Caco-2 (cell line): ENCODE results near the gene CLSTN2. TPM values are rescaled to one million over a fixed set of nuclear protein-coding genes. Genes with fewer than 3 reads are reported as not detected.

Experiments used
- BruUV-seq: library from RNA; stranded (reverse); fragments of 400-500 nt; replicated peaks from 2 replicates; lab custom pipeline; 2021; lab: Mats Ljungman, UMichigan
- CTCF ChIA-PET: fragments of 300-600 bp; sonication (Branson Sonifier 250); formaldehyde crosslinking; loops from one replicate; lab custom pipeline; 2022; ENCODE audit warnings: antibody characterized with exemption; lab: Charles Lee
- POLR2A ChIA-PET: fragments of 300-600 bp; sonication (Branson Sonifier 250); formaldehyde crosslinking; loops from one replicate; lab custom pipeline; 2022; ENCODE audit warnings: antibody characterized with exemption; lab: Charles Lee
- DNase-seq, 2 experiments: peaks; one replicate each; pipeline versions ENCODE4 v3.0.0 to v3.0.0-alpha.2; 2020 to 2022
- H3K27me3 ChIP-seq: replicated peaks from 2 replicates; pipeline ENCODE4 v1.6.0; 2011; ENCODE audit warnings: low read length; ENCODE audit not compliant: control insufficient read depth, insufficient read depth
- H3K36me3 ChIP-seq: 2 replicates; pipeline ENCODE4 v1.5.1; 2011; ENCODE audit warnings: low read length; ENCODE audit not compliant: control insufficient read depth, insufficient read depth
- H3K4me1 ChIP-seq: fragments of 250-450 bp; sonication (Bioruptor Pico); 2 replicates; pipeline ENCODE4 v1.5.1; 2020; ENCODE audit warnings: mild to moderate bottlenecking
- H3K4me3 ChIP-seq: 2 replicates; pipeline ENCODE4 v1.5.1; 2011; ENCODE audit warnings: low read depth, mild to moderate bottlenecking, control low read depth, low read length
- H3K9me3 ChIP-seq: fragments of 250-450 bp; sonication (Bioruptor Pico); 2 replicates; pipeline ENCODE4 v1.5.1; 2020; ENCODE audit warnings: mild to moderate bottlenecking, moderate library complexity
- H3K27ac Mint-ChIP-seq: one replicate; pipeline ENCODE4 v1.8.0; 2022; ENCODE audit warnings: mixed read lengths; ENCODE audit not compliant: unreplicated experiment
- H3K27me3 Mint-ChIP-seq: one replicate; pipeline ENCODE4 v1.8.0; 2022; ENCODE audit warnings: mixed read lengths; ENCODE audit not compliant: insufficient read depth, unreplicated experiment
- H3K36me3 Mint-ChIP-seq: one replicate; pipeline ENCODE4 v1.8.0; 2022; ENCODE audit warnings: mild to moderate bottlenecking, mixed read lengths; ENCODE audit not compliant: insufficient read depth, unreplicated experiment
- H3K4me1 Mint-ChIP-seq: one replicate; pipeline ENCODE4 v1.8.0; 2022; ENCODE audit warnings: low read depth, mixed read lengths; ENCODE audit not compliant: unreplicated experiment
- H3K4me3 Mint-ChIP-seq: one replicate; pipeline ENCODE4 v1.8.0; 2022; ENCODE audit warnings: mild to moderate bottlenecking, moderate library complexity, mixed read lengths; ENCODE audit not compliant: unreplicated experiment
- H3K9me3 Mint-ChIP-seq: one replicate; pipeline ENCODE4 v1.8.0; 2022; ENCODE audit warnings: mixed read lengths; ENCODE audit not compliant: unreplicated experiment
- CTCF ChIP-seq, 2 experiments: fragments of 200-600 bp in 1 of 2; IDR thresholded peaks; 1 replicate in 1 of 2; 2 replicates in 1 of 2; pipeline versions ENCODE4 v1.5.1 to v1.8.0; 2011 to 2022; ENCODE audit warnings: antibody characterized with exemption in 1 of 2, control low read depth in 1 of 2, inconsistent platforms in 1 of 2, low read depth in 1 of 2, low read length in 1 of 2, mild to moderate bottlenecking in 1 of 2, moderate library complexity in 1 of 2; ENCODE audit not compliant: insufficient read depth in 1 of 2, severe bottlenecking in 1 of 2, unreplicated experiment in 1 of 2
- intact Hi-C: fragments of 100-400 bp; cut with micrococcal nuclease; formaldehyde crosslinking; loops from one replicate; pipeline ENCODE4 v1.10.0; 2022; ENCODE audit not compliant: unreplicated experiment
- total RNA-seq: library from RNA; stranded (reverse); gene quantifications from 2 replicates; pipeline ENCODE4 v1.2.3, GENCODE V29; 2022

CLSTN2 gene
- total RNA-seq, 1 experiment from 2014 or later: 26.1 TPM

GRCh38 chr3:140343211-140344081 lies 408.5 kb downstream of the CLSTN2 start:
- ChIA-PET CTCF (no interaction called here), POLR2A (no interaction called here)
- no peaks in the 10 kb centered on the region for H3K36me3 ChIP-seq
- Mint-ChIP-seq H3K4me1 (no peaks in the 10 kb centered on the region), H3K4me3 (no peak overlapping the region), H3K36me3 (no peaks in the 10 kb centered on the region), H3K27me3 (peaks cover 6% of the 10 kb centered on the region), H3K27ac (no peak overlapping the region), H3K9me3 (no peaks in the 10 kb centered on the region)
- H3K4me3 ChIP-seq: no peak overlapping the region
- BruUV-seq: no TSS peak
- no peak for TF ChIP-seq CTCF (IDR thresholded peaks at IDR 0.05; ENCODE audit: insufficient read depth in 1 of 2, low read depth in 1 of 2, low read length in 1 of 2, severe bottlenecking in 1 of 2, unreplicated experiment in 1 of 2)
- no peaks in the 10 kb centered on the region for H3K27me3 ChIP-seq
- no peak for DNase-seq
- intact Hi-C loops: no loop called here
- no peaks in the 10 kb centered on the region for H3K9me3 ChIP-seq
- H3K4me1 ChIP-seq: no peaks in the 10 kb centered on the region

DNA sequence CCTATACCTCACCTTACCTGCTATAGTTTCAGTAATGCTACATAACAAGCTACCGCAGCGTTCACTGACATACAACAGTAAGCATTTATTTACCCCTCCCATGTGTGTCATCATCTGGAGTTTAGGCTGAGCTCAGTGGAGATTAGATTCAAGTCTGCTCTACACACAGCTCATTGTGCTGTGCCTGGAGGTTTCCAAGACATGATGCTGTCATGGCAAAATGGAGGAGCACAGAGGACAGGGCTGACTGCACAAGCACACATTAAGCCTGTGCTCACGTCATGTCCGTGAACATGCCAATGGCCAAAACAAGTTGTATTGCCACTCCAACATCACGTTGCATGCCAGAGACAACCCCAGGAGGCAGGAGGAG lies 409.1 kb downstream of the CLSTN2 start:
- no peak for DNase-seq
- intact Hi-C loops: no loop called here
- H3K4me1 Mint-ChIP-seq: no peaks in the 10 kb centered on the region
- Histone ChIP-seq H3K27me3 (no peaks in the 10 kb centered on the region), H3K36me3 (no peaks in the 10 kb centered on the region), H3K4me3 (no peak overlapping the region), H3K4me1 (no peaks in the 10 kb centered on the region), H3K9me3 (no peaks in the 10 kb centered on the region)
- H3K4me3 Mint-ChIP-seq: no peak overlapping the region
- TF ChIP-seq CTCF (IDR thresholded peaks at IDR 0.05; ENCODE audit: insufficient read depth in 1 of 2, low read depth in 1 of 2, low read length in 1 of 2, severe bottlenecking in 1 of 2, unreplicated experiment in 1 of 2): no peak
- H3K27ac Mint-ChIP-seq: no peak overlapping the region
- POLR2A ChIA-PET: no interaction called here
- CTCF ChIA-PET: no interaction called here
- peaks cover 6% of the 10 kb centered on the region for H3K27me3 Mint-ChIP-seq
- no peaks in the 10 kb centered on the region for H3K9me3 Mint-ChIP-seq
- no peaks in the 10 kb centered on the region for H3K36me3 Mint-ChIP-seq
- BruUV-seq: no TSS peak

DNA sequence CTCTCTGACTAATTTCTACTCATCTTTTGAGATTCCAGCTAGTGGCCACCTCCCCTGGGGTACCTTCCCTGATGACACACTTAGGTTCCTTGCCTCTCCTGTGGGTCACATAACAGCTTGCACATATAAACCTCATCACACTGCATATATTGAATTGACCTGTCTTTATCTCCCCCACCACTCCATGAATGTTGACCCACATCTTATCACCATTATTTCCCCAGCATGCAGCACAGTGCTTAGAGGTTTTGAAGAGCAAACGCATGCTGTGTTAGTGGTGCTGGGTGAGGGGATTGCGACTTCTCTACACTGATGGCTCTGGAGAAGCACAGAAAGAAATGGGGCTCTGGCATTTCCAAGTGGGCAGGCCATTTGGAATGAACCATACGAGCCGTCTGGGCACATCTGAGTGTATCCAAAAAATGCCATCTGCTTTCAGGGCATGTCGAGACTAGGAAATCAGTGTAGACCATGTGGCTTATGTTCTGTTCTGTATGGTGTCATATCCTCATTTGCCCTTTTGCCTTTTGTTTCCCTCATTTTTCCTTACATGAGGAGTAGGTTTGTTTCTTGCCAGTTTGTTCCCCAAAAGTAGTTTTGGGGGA lies 409.7 kb downstream of the CLSTN2 start:
- H3K27me3 Mint-ChIP-seq: peaks cover 6% of the 10 kb centered on the region
- intact Hi-C loops: no loop called here
- H3K9me3 Mint-ChIP-seq: no peaks in the 10 kb centered on the region
- TF ChIP-seq CTCF (IDR thresholded peaks at IDR 0.05; ENCODE audit: insufficient read depth in 1 of 2, low read depth in 1 of 2, low read length in 1 of 2, severe bottlenecking in 1 of 2, unreplicated experiment in 1 of 2): no peak
- no peak overlapping the region for H3K4me3 Mint-ChIP-seq
- H3K4me1 Mint-ChIP-seq: no peaks in the 10 kb centered on the region
- Histone ChIP-seq H3K9me3 (no peaks in the 10 kb centered on the region), H3K27me3 (no peaks in the 10 kb centered on the region), H3K4me3 (no peak overlapping the region), H3K36me3 (no peaks in the 10 kb centered on the region), H3K4me1 (no peaks in the 10 kb centered on the region)
- BruUV-seq: no TSS peak
- H3K36me3 Mint-ChIP-seq: no peaks in the 10 kb centered on the region
- POLR2A ChIA-PET: no interaction called here
- DNase-seq: no peak
- no peak overlapping the region for H3K27ac Mint-ChIP-seq
- CTCF ChIA-PET: no interaction called here
